Naive B cell (primary cell): ENCODE results near the gene NFIX. TPM values are rescaled to one million over a fixed set of nuclear protein-coding genes. Genes with fewer than 3 reads are reported as not detected.

Source experiments
- ATAC-seq, 2 donors: fragments of 150-1000 bp; cut with Tn5 transposase; 2 replicates each; pipeline ENCODE4 v1.10.0; 2021; ENCODE audit warnings: low read depth in 2 of 2, mild to moderate bottlenecking in 2 of 2, moderate library complexity in 2 of 2
- DNase-seq: peaks from one replicate; pipeline ENCODE4 v3.0.0; 2022
- H3K27ac Mint-ChIP-seq, 6 donors: one replicate each; pipeline ENCODE4 v1.8.0; 2020 to 2022; ENCODE audit warnings: mild to moderate bottlenecking in 6 of 6, mixed read lengths in 6 of 6, moderate library complexity in 5 of 6, inconsistent platforms in 2 of 6
- H3K27me3 Mint-ChIP-seq, 3 donors: one replicate each; pipeline ENCODE4 v1.8.0; 2021 to 2022; ENCODE audit warnings: mixed read lengths in 3 of 3, mild to moderate bottlenecking in 1 of 3
- H3K36me3 Mint-ChIP-seq, 2 donors: one replicate each; pipeline ENCODE4 v1.8.0; 2020 to 2022; ENCODE audit warnings: mixed read lengths in 2 of 2, inconsistent platforms in 1 of 2, mild to moderate bottlenecking in 1 of 2
- H3K4me1 Mint-ChIP-seq, 3 donors: one replicate each; pipeline ENCODE4 v1.8.0; 2020 to 2022; ENCODE audit warnings: mixed read lengths in 3 of 3, inconsistent platforms in 1 of 3, mild to moderate bottlenecking in 1 of 3, moderate library complexity in 1 of 3
- H3K4me3 Mint-ChIP-seq, 8 donors: one replicate each; pipeline ENCODE4 v1.8.0; 2020 to 2022; ENCODE audit warnings: mild to moderate bottlenecking in 8 of 8, mixed read lengths in 8 of 8, moderate library complexity in 8 of 8, inconsistent platforms in 2 of 8
- H3K9me3 Mint-ChIP-seq, 7 donors: one replicate each; pipeline ENCODE4 v1.8.0; 2020 to 2022; ENCODE audit warnings: mixed read lengths in 7 of 7, mild to moderate bottlenecking in 5 of 7, inconsistent platforms in 2 of 7, moderate library complexity in 1 of 7
- polyA plus RNA-seq, 6 donors: library from polyadenylated mRNA; unstranded; fragments of 300-500 nt; fragmentation: Illumina TruSeq; gene quantifications; one replicate each; pipeline ENCODE4 v1.2.3, GENCODE V29; 2021; ENCODE audit warnings: low read depth in 6 of 6

NFIX gene
- polyA plus RNA-seq, 6 donors from 2014 or later: 0.21 to 2.1 (median 1.1) TPM; not detected in 2

DNA sequence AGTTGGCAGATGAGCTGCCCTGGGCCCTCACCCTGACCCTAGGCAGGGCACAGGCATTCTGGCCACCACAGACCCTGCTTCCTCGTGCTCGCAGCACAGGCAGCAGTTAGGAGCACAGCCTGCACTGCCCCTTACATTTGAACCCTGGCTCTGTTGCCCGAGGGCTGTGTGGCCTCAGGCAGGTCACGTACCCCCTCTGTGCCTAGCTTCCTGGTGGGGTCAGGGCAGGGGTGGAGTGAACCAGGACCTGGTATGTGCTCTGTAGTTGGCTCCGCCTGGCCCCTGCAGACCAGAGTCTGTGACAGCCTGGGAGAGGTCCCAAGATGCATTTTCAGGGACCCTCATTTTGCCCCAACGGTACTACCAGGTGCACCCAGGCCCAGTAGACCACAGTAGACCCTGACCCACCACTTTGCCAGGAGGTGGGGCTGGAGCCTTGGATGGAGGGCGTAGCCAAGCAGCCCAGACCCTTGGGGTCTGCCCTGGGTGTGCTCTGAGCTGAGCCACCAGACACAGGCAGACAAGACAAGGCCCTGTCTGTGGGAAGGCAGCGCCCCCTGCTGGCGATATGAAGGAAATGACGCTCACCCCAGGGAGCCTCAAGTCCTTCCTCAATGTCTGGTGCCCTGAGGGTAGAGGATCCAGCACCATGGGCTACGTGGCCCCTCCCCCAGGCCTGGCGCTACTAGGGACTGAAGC lies 98.3 kb downstream of the NFIX start:
- Mint-ChIP-seq H3K36me3 (peaks cover 0 to 4% of the 10 kb centered on the region in 2 donors), H3K27ac (peak overlapping the region; percentile 36 to 99 (median 87)), H3K4me1 (peaks cover 15 to 33% (median 24%) of the 10 kb centered on the region in 3 donors)

DNA sequence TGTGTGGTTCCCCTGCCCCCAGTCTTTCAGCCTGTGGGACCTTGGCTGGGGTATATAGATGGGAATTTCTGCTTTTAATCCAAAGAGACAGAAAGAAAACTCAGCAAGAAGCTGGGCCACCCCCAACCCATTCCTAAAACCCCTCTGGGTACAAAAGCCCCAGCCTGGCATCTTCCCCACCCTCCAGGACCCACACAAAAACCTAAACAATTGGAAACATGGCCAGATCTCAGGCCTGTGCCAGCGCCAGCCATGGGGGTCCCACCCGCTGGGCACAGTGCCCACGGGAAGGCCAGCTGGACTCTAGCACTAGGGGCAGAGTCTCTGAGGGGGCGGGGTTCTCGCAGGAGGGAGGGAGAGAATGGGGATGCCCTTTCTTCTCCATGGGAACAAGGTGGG lies 98.8 kb downstream of the NFIX start:
- peak overlapping the region; percentile 36 to 99 (median 87) for H3K27ac Mint-ChIP-seq
- DNase-seq: no peak
- H3K27me3 Mint-ChIP-seq: no peaks in the 10 kb centered on the region
- H3K4me3 Mint-ChIP-seq: peak overlapping the region; percentile 89 to 98 (median 97)
- no peaks in the 10 kb centered on the region for H3K9me3 Mint-ChIP-seq
- peaks cover 0 to 4% of the 10 kb centered on the region in 2 donors for H3K36me3 Mint-ChIP-seq
- H3K4me1 Mint-ChIP-seq: peaks cover 17 to 39% (median 27%) of the 10 kb centered on the region in 3 donors
- ATAC-seq: no peak

More for the DNA sequence above, 98.3 kb downstream of the NFIX start:
- Mint-ChIP-seq H3K4me3 (peak overlapping the region; percentile 68 to 98 (median 95)), H3K9me3 (no peaks in the 10 kb centered on the region), H3K27me3 (no peaks in the 10 kb centered on the region)
- DNase-seq (peak; percentile 82), ATAC-seq (peak; percentile 48 to 57)

DNA sequence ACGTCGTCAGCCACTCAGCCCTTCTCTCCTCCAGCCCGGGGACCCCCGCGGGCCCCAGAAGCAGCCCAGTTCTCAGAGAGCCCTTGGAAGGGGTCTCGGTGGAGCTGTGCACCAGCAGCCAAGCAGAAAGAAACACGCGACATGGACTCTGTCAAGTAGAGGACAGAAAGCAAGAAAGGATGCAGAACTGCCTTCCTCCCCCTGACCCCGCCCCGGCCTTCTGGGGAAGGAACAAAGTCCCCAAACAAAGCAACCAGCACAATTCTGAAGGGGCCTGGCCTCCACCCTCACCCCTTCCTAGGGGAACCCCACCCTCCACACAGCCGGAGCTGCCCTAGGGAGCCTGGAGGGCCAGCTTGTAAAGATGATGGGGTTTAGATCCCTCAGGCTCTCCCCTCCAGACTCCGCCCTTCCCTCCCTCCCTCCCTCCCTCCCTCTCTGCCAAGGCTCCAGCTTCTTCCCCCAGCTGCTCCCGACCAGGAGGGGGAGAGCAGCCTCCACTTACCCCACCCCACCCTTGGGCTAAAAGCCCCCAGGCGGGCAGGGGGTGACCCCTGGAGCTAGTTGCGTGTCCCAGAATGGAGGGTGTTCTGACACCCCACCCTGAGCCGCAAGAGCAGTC lies 99.6 kb downstream of the NFIX start:
- Mint-ChIP-seq H3K9me3 (no peaks in the 10 kb centered on the region), H3K4me1 (peaks cover 21 to 46% (median 31%) of the 10 kb centered on the region in 3 donors), H3K27ac (peak overlapping the region; percentile 91 to 99 (median 98)), H3K36me3 (peaks cover 3 to 4% of the 10 kb centered on the region in 2 donors), H3K27me3 (no peaks in the 10 kb centered on the region), H3K4me3 (peak overlapping the region; percentile 89 to 98 (median 97))
- ATAC-seq: peak; percentile 36 to 39
- DNase-seq: peak; percentile 69

DNA sequence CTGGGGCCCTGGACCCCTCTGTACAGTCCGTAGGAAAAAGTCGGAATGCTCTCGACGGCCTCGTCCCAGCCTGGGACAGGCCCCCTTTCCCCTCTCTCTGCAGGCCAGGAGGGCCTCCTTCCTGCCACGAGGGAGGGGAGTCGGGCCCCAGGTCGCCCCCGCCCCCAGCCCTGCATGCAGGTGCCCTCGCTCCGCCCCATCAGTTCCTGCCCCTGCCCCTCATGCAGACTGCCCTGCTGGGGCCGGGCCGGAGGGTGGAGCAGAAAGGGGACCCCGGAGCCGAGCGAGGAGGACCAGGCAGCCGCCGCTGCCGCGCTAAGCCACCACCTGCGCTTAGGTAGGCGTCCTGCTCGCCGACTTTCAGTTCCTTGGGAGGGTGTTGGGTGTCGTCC lies 100.1 kb downstream of the NFIX start:
- Mint-ChIP-seq H3K4me3 (peak overlapping the region; percentile 89 to 98 (median 97)), H3K4me1 (peaks cover 27 to 52% (median 36%) of the 10 kb centered on the region in 3 donors), H3K36me3 (peaks cover 8 to 9% of the 10 kb centered on the region in 2 donors), H3K27ac (peak overlapping the region; percentile 79 to 99 (median 98)), H3K9me3 (no peaks in the 10 kb centered on the region), H3K27me3 (no peaks in the 10 kb centered on the region)
- peak; percentile 29 to 30 for ATAC-seq
- DNase-seq: peak; percentile 69

DNA sequence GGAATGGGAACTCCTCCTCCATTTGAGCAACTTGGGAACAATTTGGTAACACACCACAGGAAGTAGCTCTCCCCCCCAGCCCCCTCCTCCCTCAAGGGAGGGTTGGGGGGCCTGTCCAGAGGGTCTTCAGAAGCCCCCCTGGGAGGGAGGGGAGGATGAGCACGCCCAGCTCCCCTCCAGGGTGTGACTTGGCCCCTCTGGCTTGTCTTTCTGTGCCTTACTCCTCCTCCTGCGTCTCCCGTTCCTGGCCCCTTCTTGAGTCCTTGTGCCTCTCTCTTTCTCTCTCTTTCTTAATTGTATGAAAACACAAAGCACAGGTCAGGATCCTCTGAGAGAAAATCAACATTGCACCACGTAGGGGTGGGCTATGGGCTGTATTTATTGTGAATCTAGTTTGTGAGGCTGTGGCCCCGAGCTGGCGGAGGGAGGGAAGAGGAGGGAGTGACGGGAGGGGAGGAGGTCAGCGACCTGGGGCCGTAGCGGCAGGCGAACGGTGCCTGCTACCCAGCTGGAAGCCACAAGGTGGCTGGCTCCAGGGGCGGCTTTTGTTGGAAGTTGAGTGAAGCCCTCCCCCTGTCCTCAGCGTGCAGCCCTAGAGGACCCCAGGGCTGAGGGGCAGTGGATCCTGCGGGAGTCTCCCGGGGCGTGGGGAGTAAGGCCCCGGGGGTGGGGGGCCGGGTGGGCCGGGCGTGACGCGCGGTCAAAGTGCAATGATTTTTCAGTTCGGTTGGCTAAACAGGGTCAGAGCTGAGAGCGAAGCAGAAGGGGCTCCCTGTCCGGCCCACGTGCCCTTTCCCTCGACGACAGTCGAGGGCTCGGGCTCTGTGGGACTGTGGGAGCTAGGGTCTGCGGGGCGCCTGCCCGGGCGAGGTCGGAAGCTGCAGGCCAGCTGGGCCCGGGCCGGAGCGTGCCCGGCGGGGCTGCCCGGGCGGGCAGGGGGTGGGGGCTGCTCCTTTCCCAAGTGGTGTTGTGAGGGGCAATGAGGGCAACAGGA lies 101.0 kb downstream of the NFIX start:
- DNase-seq (no peak), ATAC-seq (no peak)
- peak overlapping the region; percentile 86 to 99 (median 97) for H3K27ac Mint-ChIP-seq
- H3K36me3 Mint-ChIP-seq: peaks cover 9% of the 10 kb centered on the region in 2 donors
- no peaks in the 10 kb centered on the region for H3K9me3 Mint-ChIP-seq
- peaks cover 28 to 55% (median 39%) of the 10 kb centered on the region in 3 donors for H3K4me1 Mint-ChIP-seq
- peak overlapping the region; percentile 89 to 98 (median 97) for H3K4me3 Mint-ChIP-seq
- H3K27me3 Mint-ChIP-seq: no peaks in the 10 kb centered on the region

DNA sequence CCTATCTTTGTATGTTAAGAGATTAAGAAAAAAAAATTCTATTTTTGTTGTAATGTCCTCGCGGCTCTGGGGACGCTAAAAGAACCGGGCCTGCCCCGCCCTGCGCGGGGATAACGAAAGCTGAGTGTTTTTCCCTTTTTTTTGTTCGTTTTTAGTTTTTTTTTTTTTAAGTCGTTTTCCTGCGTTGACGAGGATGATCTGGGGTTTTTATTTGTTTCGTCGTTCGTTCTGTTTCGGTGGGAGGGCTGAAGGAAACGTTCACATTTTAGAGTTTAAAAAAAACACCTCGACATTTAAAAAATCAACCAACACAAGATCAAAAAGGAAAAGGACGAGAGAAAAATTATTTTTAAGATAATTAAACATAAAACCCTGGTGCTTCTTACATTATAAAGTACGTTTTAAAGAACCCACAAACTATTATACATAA lies 101.8 kb downstream of the NFIX start:
- Mint-ChIP-seq H3K4me1 (peaks cover 35 to 62% (median 44%) of the 10 kb centered on the region in 3 donors), H3K9me3 (no peaks in the 10 kb centered on the region), H3K27me3 (no peaks in the 10 kb centered on the region), H3K4me3 (peak overlapping the region; percentile 89 to 98 (median 97)), H3K27ac (peak overlapping the region; percentile 86 to 99 (median 94)), H3K36me3 (peaks cover 9% of the 10 kb centered on the region in 2 donors)
- DNase-seq (no peak), ATAC-seq (no peak)

DNA sequence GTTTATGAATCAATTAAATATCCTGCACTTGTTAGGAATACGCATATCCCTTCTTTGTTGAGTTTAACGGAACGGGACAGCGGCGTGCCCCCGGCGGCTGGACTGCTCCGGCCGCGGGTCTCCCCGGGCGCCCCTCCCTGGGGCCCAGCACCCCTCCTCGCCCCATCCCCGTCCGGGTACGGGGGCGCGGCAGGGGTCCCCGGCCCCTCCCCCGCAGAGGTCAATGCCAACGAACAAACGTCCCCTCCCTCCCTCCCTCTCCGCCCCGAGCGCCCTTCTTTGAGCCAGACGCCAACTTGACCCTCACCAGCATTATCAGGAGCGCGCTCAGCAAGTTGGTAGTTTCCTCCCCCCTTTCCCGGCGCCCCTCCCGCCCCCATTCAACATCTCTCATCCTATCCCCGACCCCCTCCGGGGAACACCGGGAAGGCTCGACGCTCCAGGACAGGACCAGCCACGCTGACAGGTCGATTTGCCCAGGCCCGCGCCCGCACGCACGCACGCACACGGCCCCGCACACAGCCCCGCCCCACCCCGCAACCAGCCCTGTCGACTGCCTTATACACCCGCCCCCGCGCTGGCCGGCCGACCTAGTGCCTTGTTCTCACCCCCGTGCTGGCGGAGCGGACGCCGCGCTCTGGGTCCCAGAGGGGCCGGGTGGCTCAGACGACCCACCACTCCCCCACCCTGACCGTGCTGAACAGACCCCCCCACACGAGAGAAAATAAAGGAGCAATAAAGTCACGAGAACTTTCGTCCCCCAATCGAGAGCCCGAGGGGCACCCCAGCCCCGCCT lies 102.4 kb downstream of the NFIX start:
- peaks cover 9% of the 10 kb centered on the region in 2 donors for H3K36me3 Mint-ChIP-seq
- peak overlapping the region; percentile 86 to 99 (median 95) for H3K27ac Mint-ChIP-seq
- no peaks in the 10 kb centered on the region for H3K9me3 Mint-ChIP-seq
- peak overlapping the region; percentile 89 to 98 (median 97) for H3K4me3 Mint-ChIP-seq
- H3K27me3 Mint-ChIP-seq: no peaks in the 10 kb centered on the region
- ATAC-seq (peak; percentile 8), DNase-seq (peak; percentile 56)
- peaks cover 35 to 62% (median 44%) of the 10 kb centered on the region in 3 donors for H3K4me1 Mint-ChIP-seq

DNA sequence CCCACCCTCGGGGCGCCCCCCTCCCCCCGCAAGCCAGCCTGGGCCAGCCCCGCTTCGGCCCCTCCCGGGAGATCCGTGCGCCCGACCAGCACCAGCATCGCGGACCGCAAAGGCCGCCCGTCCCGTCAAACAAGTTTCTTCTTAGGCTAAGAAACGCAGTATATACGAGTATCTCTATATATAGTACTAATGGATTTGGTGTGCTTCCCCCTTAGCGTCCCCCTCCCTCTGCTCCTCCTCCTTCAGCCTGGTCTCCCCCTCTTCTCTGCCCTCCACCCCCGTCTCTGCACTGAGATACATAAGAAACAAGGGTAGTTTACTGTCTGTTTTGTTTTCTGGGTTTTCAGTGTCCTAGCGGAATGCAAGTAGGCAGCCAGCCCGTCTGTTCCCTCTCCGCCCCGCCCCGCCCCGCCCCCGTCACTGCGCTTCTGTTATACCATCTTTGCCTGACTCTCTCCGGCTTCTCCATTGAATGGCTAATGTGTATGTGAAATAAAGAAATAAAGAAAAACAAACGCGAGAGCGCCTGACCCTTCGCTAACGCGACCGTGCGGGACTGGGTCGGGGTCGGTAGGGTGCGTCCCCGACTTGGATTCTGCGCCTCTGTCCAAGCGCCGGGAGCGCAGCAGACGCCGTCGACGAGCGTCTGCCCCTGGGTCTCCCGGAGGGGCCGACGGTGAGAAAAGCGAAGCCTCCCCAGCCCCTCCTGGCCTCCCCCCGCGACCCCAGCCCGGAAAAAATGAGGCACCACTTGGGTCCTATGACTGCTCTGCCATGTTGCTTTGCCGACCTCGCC lies 103.2 kb downstream of the NFIX start:
- ATAC-seq (peak; percentile 20 to 21), DNase-seq (peak; percentile 69)
- Mint-ChIP-seq H3K27me3 (no peaks in the 10 kb centered on the region), H3K4me3 (peak overlapping the region; percentile 87 to 97 (median 96)), H3K27ac (peak overlapping the region; percentile 91 to 99 (median 98)), H3K9me3 (no peaks in the 10 kb centered on the region), H3K4me1 (peaks cover 40 to 67% (median 48%) of the 10 kb centered on the region in 3 donors), H3K36me3 (peaks cover 9% of the 10 kb centered on the region in 2 donors)

DNA sequence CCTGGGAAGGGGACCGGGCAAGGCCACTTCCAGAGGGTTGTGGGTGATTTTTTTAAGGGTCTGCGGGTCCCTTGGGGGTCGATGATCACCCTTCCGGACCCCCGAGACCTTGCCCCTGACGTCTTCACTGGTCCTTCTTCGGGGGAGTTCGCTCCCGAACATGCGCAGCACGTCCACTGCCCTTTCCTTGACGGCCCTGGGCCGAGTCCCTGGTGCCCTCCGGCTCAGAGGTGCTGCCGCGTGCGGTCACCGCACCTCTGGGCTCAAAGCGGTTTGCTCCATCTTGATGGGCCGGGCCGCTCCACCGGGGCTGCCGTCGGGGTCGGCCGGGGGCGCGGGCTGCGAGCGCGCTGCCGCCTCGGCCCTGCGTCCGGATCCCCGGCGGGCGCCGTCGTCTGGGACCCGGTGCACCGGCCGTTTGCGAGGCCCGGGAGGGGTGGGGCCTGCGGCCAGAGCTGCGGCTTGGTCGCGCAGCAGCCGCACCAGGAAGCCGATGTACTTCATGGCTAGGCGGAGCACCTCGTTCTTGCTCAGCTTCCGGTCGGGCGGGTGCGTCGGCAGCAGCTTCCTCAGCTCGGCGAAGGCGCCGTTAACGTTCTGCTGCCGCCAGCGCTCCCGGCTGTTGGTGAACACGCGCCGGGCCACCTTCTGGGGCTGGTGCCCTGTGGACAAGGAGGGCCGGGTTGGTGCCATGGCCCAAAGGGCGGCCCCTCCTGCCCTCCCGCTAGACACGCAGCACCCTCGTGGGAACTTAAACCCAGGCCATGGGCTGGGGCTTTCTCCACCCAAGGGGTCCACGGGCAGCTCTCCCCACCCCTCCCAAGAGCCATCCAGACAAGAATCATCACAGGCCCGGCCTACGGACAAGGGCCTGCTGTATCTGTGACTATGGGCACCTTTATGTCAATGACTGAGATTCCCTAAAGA lies 104.1 kb downstream of the NFIX start:
- H3K4me1 Mint-ChIP-seq: peaks cover 39 to 59% (median 46%) of the 10 kb centered on the region in 3 donors
- H3K27ac Mint-ChIP-seq: peak overlapping the region; percentile 91 to 99 (median 98)
- ATAC-seq (no peak), DNase-seq (peak; percentile 81)
- H3K27me3 Mint-ChIP-seq: no peaks in the 10 kb centered on the region
- H3K9me3 Mint-ChIP-seq: no peaks in the 10 kb centered on the region
- peak overlapping the region; percentile 89 to 98 (median 97) for H3K4me3 Mint-ChIP-seq
- H3K36me3 Mint-ChIP-seq: peaks cover 9% of the 10 kb centered on the region in 2 donors

DNA sequence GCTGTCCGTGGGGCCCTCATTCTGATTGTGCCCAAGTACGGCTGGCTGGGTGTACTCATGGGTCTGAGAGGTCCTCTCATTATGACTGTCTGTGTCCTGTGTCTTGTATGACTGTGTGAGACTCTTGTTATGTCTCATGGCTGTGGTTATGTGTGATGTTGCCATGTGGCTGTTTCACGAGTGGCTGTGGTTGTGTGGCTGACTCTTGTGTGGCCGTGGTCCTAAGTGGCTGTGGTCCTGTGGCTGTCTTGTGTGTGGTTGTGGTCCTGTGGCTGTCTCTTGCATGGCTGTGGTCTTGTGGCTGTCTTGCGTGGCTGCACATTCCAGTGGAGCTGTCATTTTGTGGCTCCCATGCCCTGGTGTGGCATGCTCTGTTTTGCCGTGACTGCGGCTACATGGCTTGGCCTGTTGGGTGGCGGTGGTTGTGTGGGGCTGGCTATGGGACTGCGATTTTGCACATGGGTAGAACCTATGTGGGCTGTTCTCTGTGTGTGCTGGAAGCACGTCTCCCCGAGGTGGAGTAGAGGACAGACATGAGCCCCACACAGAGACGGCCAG lies 104.8 kb downstream of the NFIX start:
- DNase-seq: no peak
- Mint-ChIP-seq H3K4me1 (peaks cover 36 to 57% (median 45%) of the 10 kb centered on the region in 3 donors), H3K36me3 (peaks cover 9% of the 10 kb centered on the region in 2 donors), H3K4me3 (peak overlapping the region; percentile 88 to 98 (median 92)), H3K27me3 (no peaks in the 10 kb centered on the region), H3K9me3 (no peaks in the 10 kb centered on the region), H3K27ac (peak overlapping the region; percentile 91 to 98 (median 96))
- no peak for ATAC-seq
